Kasumi-1 (cell line): ENCODE data around the gene CADPS.

ENCODE experiments used
- DNase-seq, 2 experiments: peaks; one replicate each; lab custom pipeline; 2025; lab: John Stamatoyannopoulos, UW

The CADPS gene

GRCh38 chr3:62812631-62813030 lies 62.6 kb downstream of the CADPS start:
- DNase-seq: no peak

- DNase-seq: no peak
These were observed 64.1 kb downstream of the CADPS start for GRCh38 chr3:62811119-62811518.

GRCh38 chr3:62809369-62809768 lies 65.8 kb downstream of the CADPS start:
- DNase-seq: no peak

- DNase-seq: no peak
These were observed 69.5 kb downstream of the CADPS start for GRCh38 chr3:62805580-62806277.

- no peak for DNase-seq
These were observed 70.1 kb downstream of the CADPS start for GRCh38 chr3:62805106-62805505.

GRCh38 chr3:62803276-62803675 lies 71.9 kb downstream of the CADPS start:
- no peak for DNase-seq

- DNase-seq: no peak
These were observed 77.2 kb downstream of the CADPS start for GRCh38 chr3:62798000-62798399.

- no peak for DNase-seq
These were observed 78.1 kb downstream of the CADPS start for GRCh38 chr3:62797132-62797531.

- DNase-seq: no peak
These were observed 79.1 kb downstream of the CADPS start for GRCh38 chr3:62795978-62796657.

GRCh38 chr3:62793946-62794345 lies 81.3 kb downstream of the CADPS start:
- DNase-seq: no peak

GRCh38 chr3:62785384-62785783 lies 89.8 kb downstream of the CADPS start:
- DNase-seq: no peak

GRCh38 chr3:62781121-62781520 lies 94.1 kb downstream of the CADPS start:
- no peak for DNase-seq

GRCh38 chr3:62777674-62778073 lies 97.5 kb downstream of the CADPS start:
- no peak for DNase-seq

- DNase-seq: no peak
These were observed 98.1 kb downstream of the CADPS start for GRCh38 chr3:62777130-62777529.

- DNase-seq: no peak
These were observed 101.0 kb downstream of the CADPS start for GRCh38 chr3:62774221-62774620.

GRCh38 chr3:62771331-62772072 lies 103.7 kb downstream of the CADPS start:
- DNase-seq: no peak

GRCh38 chr3:62768896-62769295 lies 106.3 kb downstream of the CADPS start:
- DNase-seq: no peak

GRCh38 chr3:62761711-62762110 lies 113.5 kb downstream of the CADPS start:
- no peak for DNase-seq

- DNase-seq: no peak
These were observed 113.9 kb downstream of the CADPS start for GRCh38 chr3:62761311-62761710.

GRCh38 chr3:62758296-62759066 lies 116.7 kb downstream of the CADPS start:
- no peak for DNase-seq

- DNase-seq: no peak
These were observed 118.2 kb downstream of the CADPS start for GRCh38 chr3:62757045-62757444.

GRCh38 chr3:62755285-62755684 lies 119.9 kb downstream of the CADPS start:
- DNase-seq: no peak
